Daoy (cell line): ENCODE results near the gene ARHGAP29. TPM values are rescaled to one million over a fixed set of nuclear protein-coding genes. Genes with fewer than 3 reads are reported as not detected.

ENCODE experiments used
- DNase-seq: peaks from one replicate; pipeline ENCODE4 v3.0.0-alpha.2; 2015; ENCODE audit warnings: low read depth
- total RNA-seq: library from RNA; depleted of rRNA; stranded (reverse); fragments of >200 nt; shearing (Covaris generic); gene quantifications from 2 replicates; pipeline ENCODE4 v1.2.3, GENCODE V29; 2014

The ARHGAP29 gene
- total RNA-seq, 1 experiment from 2014 or later: 54.9 TPM

- DNase-seq: peak; percentile 29
Observed at GRCh38 chr1:94236013-94236491, 1.3 kb downstream of the ARHGAP29 start.

GRCh38 chr1:94235189-94236012 lies 2.0 kb downstream of the ARHGAP29 start:
- DNase-seq: peak; percentile 37

- DNase-seq: no peak
Observed at GRCh38 chr1:94234615-94235014, 2.8 kb downstream of the ARHGAP29 start.

DNA sequence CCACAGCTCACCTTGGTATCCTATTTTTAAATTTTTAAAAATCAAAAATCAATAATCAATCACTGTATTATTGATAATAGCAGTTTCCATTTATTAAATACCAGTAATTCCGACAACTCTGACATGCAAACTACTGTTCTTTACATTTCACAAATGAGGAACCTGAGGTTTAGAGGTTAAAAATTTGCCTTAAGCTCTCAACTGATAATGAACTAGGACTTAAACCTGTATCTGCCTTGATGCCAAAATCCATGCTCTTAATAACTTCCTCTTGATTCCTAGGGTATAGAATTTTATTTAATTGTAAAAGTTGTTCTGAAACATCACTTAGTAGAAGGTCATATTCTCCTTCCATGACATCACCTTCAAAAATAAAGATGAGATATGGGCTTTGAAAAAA lies 5.6 kb downstream of the ARHGAP29 start:
- DNase-seq: no peak

DNA sequence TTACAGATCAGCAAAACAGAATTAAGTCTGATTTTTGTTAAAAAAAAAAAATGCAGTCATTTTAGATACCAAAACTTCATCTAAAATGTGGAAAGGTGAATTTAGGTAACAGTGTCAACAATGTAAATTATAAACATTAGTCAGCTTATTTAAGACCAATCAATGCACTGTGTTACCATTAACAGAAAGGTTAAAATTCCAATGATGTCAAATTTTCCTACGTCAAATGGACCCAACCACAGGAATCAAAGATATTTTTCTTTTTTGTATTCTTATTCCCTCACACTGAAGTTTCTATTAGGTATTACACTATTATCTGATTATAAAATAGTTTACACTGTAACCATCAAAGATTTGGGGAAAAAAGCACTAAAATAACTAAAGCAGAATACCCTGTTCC lies 6.5 kb downstream of the ARHGAP29 start:
- DNase-seq: no peak

DNA sequence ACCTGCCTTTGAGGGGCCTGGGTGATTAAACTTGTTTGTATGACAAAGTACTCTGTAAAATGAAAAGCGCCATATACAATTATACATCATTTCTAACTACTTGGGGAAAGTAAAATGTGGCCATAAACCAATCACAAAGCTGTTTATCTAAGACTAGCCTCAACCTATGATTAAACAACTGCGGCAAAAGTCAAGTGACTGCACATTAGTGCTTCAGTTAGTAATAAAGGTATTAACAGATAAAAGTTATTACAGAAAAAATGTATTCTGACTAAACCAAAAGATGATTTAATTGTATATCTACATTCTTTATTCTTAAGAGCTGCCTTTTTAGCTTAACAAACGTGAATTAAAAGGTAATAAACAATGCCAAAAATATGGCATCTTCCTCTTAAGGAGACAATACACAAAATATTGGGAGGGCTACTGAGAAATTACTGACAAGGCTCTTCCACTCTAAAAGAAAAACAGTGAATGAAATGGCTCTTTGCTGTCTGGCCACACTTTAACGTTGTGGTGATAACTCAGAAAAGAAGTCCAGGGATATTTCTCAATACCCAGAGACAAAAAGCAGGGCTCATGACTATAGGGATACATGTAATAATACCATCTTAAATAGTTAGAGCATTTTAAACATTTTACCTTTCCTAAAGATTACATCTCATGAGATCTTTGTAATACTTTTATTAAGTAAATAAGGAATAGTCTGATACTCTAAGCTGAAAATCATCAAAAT lies 8.6 kb downstream of the ARHGAP29 start:
- DNase-seq: no peak

- no peak for DNase-seq
Observed at GRCh38 chr1:94227624-94228023, 9.8 kb downstream of the ARHGAP29 start.

DNA sequence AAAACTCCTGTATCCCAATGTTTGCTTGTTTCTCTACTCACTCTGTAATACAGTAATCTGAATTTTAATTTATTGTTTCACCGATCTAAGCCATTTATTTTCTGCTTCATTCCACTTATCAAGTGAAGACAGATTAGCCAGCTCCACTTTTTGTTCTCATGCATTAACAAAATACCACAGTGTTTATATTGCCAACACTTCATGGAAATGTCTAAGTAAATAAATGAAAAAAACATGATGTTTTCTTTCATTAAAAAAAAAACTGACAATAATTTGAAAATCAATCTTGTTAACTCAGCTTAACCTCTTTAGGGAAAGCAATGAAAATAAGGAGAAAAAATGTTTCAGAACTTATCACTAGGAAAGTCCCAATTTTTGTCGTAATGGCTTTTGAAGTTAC lies 11.5 kb downstream of the ARHGAP29 start:
- no peak for DNase-seq

GRCh38 chr1:94218332-94218731 lies 19.1 kb downstream of the ARHGAP29 start:
- no peak for DNase-seq

- DNase-seq: no peak
Observed at GRCh38 chr1:94215955-94216354, 21.4 kb downstream of the ARHGAP29 start.

- no peak for DNase-seq
Observed at GRCh38 chr1:94209982-94210381, 27.4 kb downstream of the ARHGAP29 start.

DNA sequence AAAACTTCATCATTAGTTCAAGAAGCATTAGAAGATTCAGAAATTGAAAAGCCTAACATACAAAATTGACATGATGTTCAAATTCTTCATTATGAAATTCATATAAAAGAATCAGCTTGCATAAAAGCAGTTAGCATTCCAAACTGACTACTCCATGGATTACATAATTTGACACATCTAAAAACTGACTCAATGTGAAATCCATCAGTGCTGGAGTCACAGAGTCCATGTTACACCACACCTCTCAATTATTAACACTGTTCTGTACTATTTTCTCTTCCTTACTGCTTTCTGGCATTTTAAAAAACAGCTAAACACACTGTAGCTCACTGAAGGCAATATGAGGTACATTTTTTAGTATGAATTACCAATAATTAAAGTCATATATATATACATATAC lies 28.0 kb downstream of the ARHGAP29 start:
- no peak for DNase-seq

DNA sequence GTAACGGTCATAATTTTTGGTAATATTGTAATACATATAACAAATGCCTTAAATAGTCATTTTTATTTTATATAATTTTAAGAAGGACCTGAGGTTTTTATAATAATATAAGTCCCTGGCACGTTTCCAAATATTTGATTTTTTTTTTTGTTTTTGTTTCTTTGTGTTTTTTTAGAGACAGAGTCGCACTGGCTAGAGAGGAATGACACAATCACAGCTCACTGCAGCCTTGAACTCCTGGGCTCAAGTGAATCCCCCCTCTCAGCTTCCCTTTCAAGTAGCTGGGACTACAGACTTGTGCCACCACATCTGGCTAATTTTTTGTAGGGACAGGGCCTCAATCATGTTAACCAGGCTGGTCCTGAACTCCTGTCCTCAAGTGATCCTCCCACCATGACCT lies 29.7 kb downstream of the ARHGAP29 start:
- peak; percentile 4 for DNase-seq

DNA sequence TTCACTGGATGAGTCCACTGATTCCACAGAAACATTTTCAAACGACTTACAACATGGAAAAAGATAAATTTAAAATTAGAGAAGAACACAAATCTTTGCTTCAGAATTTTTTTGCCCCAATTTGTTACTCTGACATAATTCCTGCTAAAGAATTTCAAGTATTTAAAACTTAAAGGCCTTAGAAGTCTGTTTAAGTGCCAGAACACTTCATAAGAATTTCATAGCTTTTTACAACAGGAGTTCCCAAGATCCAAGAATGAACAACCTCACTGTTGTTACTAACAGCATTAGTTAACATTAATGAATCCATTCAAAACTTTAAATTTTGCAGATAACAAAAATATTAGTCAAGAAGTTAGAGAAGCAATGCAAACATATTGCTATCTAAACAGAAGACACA lies 31.7 kb downstream of the ARHGAP29 start:
- no peak for DNase-seq

DNA sequence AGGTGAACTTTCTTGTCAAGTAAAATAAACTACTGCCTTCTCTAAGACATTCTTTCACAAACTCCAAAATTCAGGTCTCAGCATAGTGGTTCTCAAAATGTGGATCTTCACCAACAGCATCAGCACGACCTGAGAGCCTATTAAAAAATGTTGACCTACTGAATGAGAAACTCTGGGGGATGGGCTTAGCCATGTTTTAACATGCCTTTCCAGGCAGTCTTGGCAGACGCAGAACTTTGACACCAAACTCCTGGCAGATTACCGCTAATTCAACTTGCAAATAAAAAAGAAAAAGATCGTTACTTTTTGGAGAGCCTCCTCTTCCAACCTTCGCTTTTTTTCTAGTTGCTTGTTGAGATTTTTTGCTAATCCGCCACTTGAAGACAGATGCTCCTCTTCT lies 35.1 kb downstream of the ARHGAP29 start:
- DNase-seq: no peak

GRCh38 chr1:94199398-94199797 lies 38.0 kb downstream of the ARHGAP29 start:
- DNase-seq: no peak

GRCh38 chr1:94194079-94194865 lies 43.1 kb downstream of the ARHGAP29 start:
- no peak for DNase-seq

DNA sequence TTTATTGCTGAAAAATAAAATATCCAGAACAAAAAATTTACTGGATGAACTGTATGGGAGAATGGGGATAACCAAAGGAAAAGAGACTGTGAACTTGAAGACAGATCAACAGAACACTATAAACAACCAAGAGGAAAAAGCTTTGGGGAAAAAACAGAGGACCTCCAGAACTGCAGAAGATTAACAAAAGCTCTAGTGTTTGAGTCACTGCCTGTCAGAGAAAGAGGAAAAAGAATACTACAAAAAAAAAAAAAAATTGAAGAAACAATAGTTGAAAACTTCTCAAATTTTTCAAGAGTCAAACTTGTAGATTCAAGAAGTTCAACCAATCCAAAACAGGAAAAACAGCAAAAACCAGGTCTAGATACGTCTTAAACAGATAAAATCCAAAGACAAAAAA lies 44.3 kb downstream of the ARHGAP29 start:
- no peak for DNase-seq

GRCh38 chr1:94191216-94191615 lies 46.2 kb downstream of the ARHGAP29 start:
- no peak for DNase-seq

- no peak for DNase-seq
Observed at GRCh38 chr1:94186946-94187345, 50.4 kb downstream of the ARHGAP29 start.

DNA sequence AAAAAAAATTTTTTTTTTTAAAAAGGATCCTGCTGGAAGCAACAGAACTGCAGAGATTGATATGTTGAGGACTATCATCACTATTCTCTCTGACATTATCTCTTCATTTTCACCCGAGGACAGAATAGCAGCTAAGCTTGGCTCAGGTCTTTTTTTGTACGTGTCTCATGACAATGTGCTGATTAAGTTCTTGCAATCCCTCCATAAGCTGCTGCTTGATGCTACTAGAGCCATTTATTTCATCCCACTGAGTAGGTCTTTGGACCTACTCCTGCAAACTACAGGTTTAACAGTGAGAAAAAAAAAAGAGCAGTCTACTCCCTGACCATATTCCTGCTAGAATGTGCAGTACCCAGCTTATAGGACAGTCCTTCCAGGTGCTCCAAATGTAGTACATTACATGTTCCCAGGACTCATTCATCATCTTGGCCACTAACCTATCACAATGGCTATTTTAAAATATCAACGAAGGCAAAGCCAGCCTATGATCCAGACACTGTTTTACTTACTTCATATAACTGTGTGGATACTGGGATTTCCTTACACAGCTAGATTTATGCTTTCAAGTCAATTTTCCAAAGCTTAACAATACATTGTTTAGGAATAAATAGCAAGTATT lies 54.1 kb downstream of the ARHGAP29 start:
- no peak for DNase-seq

GRCh38 chr1:94182191-94182590 lies 55.2 kb downstream of the ARHGAP29 start:
- DNase-seq: no peak
